Duodenal mucosa (tissue), 2 donors: ENCODE results near the gene THRSP.
A peak's percentile ranks its signal among the peaks of the same experiment; 100 is the strongest.

Experiments
- H3K27ac ChIP-seq: one replicate; pipeline ENCODE4 v1.7.0; 2013; ENCODE audit warnings: low read depth, low read length
- H3K27me3 ChIP-seq, 2 donors: one replicate each; pipeline ENCODE4 v1.7.0; 2013; ENCODE audit warnings: low read length in 2 of 2, control low read depth in 1 of 2; ENCODE audit not compliant: insufficient read depth in 2 of 2, control insufficient read depth in 1 of 2
- H3K36me3 ChIP-seq, 2 donors: one replicate each; pipeline ENCODE4 v1.7.0; 2013; ENCODE audit warnings: low read length in 2 of 2, control low read depth in 1 of 2; ENCODE audit not compliant: insufficient read depth in 2 of 2, control insufficient read depth in 1 of 2
- H3K4me1 ChIP-seq, 2 donors: one replicate each; pipeline ENCODE4 v1.7.0; 2013; ENCODE audit warnings: low read length in 2 of 2, control low read depth in 1 of 2; ENCODE audit not compliant: insufficient read depth in 2 of 2, control insufficient read depth in 1 of 2
- H3K4me3 ChIP-seq, 2 donors: one replicate each; pipeline ENCODE4 v1.7.0; 2013; ENCODE audit warnings: low read length in 2 of 2, low read depth in 1 of 2
- H3K9ac ChIP-seq, 2 donors: one replicate each; pipeline ENCODE4 v1.7.0; 2013; ENCODE audit warnings: low read length in 2 of 2, low read depth in 1 of 2
- H3K9me3 ChIP-seq, 2 donors: one replicate each; pipeline ENCODE4 v1.7.0; 2013; ENCODE audit warnings: low read length in 2 of 2, control low read depth in 1 of 2; ENCODE audit not compliant: control insufficient read depth in 1 of 2

THRSP gene

GRCh38 chr11:78062671-78063070 is 990 bp upstream of the THRSP start:
- Histone ChIP-seq H3K27me3 (no peaks in the 10 kb centered on the region), H3K9me3 (no peaks in the 10 kb centered on the region), H3K4me3 (no peak overlapping the region), H3K36me3 (peaks cover 4 to 5% of the 10 kb centered on the region in 2 donors), H3K9ac (no peak overlapping the region), H3K27ac (no peak overlapping the region), H3K4me1 (no peaks in the 10 kb centered on the region)

- Histone ChIP-seq H3K27ac (no peak overlapping the region), H3K9ac (no peak overlapping the region), H3K36me3 (peaks cover 14 to 24% of the 10 kb centered on the region in 2 donors), H3K9me3 (no peaks in the 10 kb centered on the region), H3K4me3 (no peak overlapping the region), H3K4me1 (peaks cover 0 to 6% of the 10 kb centered on the region in 2 donors), H3K27me3 (no peaks in the 10 kb centered on the region)
Measured at GRCh38 chr11:78065203-78065602, 1.5 kb downstream of the THRSP start.

- Histone ChIP-seq H3K27me3 (no peaks in the 10 kb centered on the region), H3K9ac (no peak overlapping the region), H3K4me1 (peaks cover 0 to 6% of the 10 kb centered on the region in 2 donors), H3K36me3 (peaks cover 20 to 36% of the 10 kb centered on the region in 2 donors), H3K27ac (no peak overlapping the region), H3K4me3 (no peak overlapping the region), H3K9me3 (no peaks in the 10 kb centered on the region)
Measured at GRCh38 chr11:78066471-78066870, 2.8 kb downstream of the THRSP start.

GRCh38 chr11:78067704-78068103 is 4.0 kb downstream of the THRSP start:
- Histone ChIP-seq H3K4me1 (peaks cover 0 to 11% of the 10 kb centered on the region in 2 donors), H3K4me3 (no peak overlapping the region), H3K9ac (no peak overlapping the region), H3K9me3 (no peaks in the 10 kb centered on the region), H3K27ac (no peak overlapping the region), H3K27me3 (no peaks in the 10 kb centered on the region), H3K36me3 (peaks cover 24 to 47% of the 10 kb centered on the region in 2 donors)

GRCh38 chr11:78069465-78069864 is 5.8 kb downstream of the THRSP start:
- Histone ChIP-seq H3K27ac (no peak overlapping the region), H3K36me3 (peaks cover 24 to 52% of the 10 kb centered on the region in 2 donors), H3K9ac (no peak overlapping the region), H3K4me1 (peaks cover 0 to 16% of the 10 kb centered on the region in 2 donors), H3K4me3 (no peak overlapping the region), H3K27me3 (no peaks in the 10 kb centered on the region), H3K9me3 (no peaks in the 10 kb centered on the region)

GRCh38 chr11:78070621-78071020 is 7.0 kb downstream of the THRSP start:
- Histone ChIP-seq H3K27ac (no peak overlapping the region), H3K9me3 (no peaks in the 10 kb centered on the region), H3K27me3 (no peaks in the 10 kb centered on the region), H3K4me3 (no peak overlapping the region), H3K9ac (no peak overlapping the region), H3K4me1 (peaks cover 7 to 20% of the 10 kb centered on the region in 2 donors), H3K36me3 (peaks cover 24 to 52% of the 10 kb centered on the region in 2 donors)

GRCh38 chr11:78071717-78072116 is 8.1 kb downstream of the THRSP start:
- Histone ChIP-seq H3K4me3 (no peak overlapping the region), H3K36me3 (peaks cover 24 to 52% of the 10 kb centered on the region in 2 donors), H3K9ac (no peak overlapping the region), H3K27ac (no peak overlapping the region), H3K27me3 (no peaks in the 10 kb centered on the region), H3K4me1 (peaks cover 16 to 27% of the 10 kb centered on the region in 2 donors), H3K9me3 (no peaks in the 10 kb centered on the region)

- no peak overlapping the region for H3K4me3 ChIP-seq
- no peaks in the 10 kb centered on the region for H3K27me3 ChIP-seq
- peaks cover 21 to 50% of the 10 kb centered on the region in 2 donors for H3K36me3 ChIP-seq
- no peak overlapping the region for H3K27ac ChIP-seq
- no peaks in the 10 kb centered on the region for H3K9me3 ChIP-seq
- peaks cover 23 to 34% of the 10 kb centered on the region in 2 donors for H3K4me1 ChIP-seq
- H3K9ac ChIP-seq: no peak overlapping the region
Measured at GRCh38 chr11:78072455-78072854, 8.8 kb downstream of the THRSP start.

GRCh38 chr11:78074756-78075155 is 11.1 kb downstream of the THRSP start:
- Histone ChIP-seq H3K4me1 (peaks cover 38% of the 10 kb centered on the region in 2 donors), H3K4me3 (no peak overlapping the region), H3K27me3 (no peaks in the 10 kb centered on the region), H3K36me3 (peaks cover 10 to 33% of the 10 kb centered on the region in 2 donors), H3K9me3 (no peaks in the 10 kb centered on the region), H3K9ac (no peak overlapping the region), H3K27ac (no peak overlapping the region)

GRCh38 chr11:78076733-78077403 is 13.2 kb downstream of the THRSP start:
- Histone ChIP-seq H3K9ac (no peak overlapping the region), H3K4me1 (peaks cover 38 to 42% of the 10 kb centered on the region in 2 donors), H3K9me3 (no peaks in the 10 kb centered on the region), H3K27me3 (no peaks in the 10 kb centered on the region), H3K4me3 (peak overlapping the region in 1 of 2 donors; percentile 16), H3K27ac (no peak overlapping the region), H3K36me3 (peaks cover 0 to 11% of the 10 kb centered on the region in 2 donors)
